IPS-18a (cell line): Measurements from ENCODE around the gene TIMM44.
"Not testable (repeated sequence)": the region's sequence is repeated elsewhere in the genome, so short reads cannot be mapped to it uniquely, and the experiment has no call there.

Source experiments
- H3K27ac ChIP-seq: one replicate; pipeline ENCODE4 v1.5.1; 2013; ENCODE audit warnings: low read length
- H3K27me3 ChIP-seq: one replicate; pipeline ENCODE4 v1.6.1; 2013; ENCODE audit warnings: mild to moderate bottlenecking, low read length; ENCODE audit not compliant: control insufficient read depth, insufficient read depth
- H3K36me3 ChIP-seq: one replicate; pipeline ENCODE4 v1.6.1; 2013; ENCODE audit warnings: low read depth, low read length; ENCODE audit not compliant: control insufficient read depth
- H3K4me1 ChIP-seq: one replicate; pipeline ENCODE4 v1.6.1; 2013; ENCODE audit warnings: low read depth, low read length; ENCODE audit not compliant: control insufficient read depth
- H3K4me3 ChIP-seq: one replicate; pipeline ENCODE4 v1.5.1; 2013; ENCODE audit warnings: low read length
- H3K9ac ChIP-seq: one replicate; pipeline ENCODE4 v1.6.1; 2013; ENCODE audit warnings: mild to moderate bottlenecking, low read length, moderate library complexity
- H3K9me3 ChIP-seq: one replicate; pipeline ENCODE4 v1.6.1; 2013; ENCODE audit warnings: low read depth, low read length; ENCODE audit not compliant: control insufficient read depth

TIMM44 gene

DNA sequence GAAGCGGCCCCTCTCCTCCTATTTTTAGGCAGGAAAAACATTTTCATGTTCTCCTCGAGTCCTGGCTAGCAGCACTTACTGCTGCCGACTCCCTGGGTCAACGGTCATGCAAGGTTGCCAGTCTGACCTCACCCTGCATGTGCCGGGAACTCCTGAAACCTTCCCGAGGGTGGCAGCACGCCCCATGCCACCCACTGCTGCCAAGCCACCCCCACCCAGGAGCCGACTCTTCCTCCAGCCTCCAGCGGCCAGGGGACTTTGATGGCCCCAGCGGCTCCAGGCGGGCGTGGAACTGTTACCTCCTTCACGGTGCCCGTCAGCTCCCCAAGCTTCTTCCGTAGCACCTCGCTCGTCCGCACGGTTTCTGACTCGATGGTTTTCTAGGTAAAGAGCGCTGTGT, 8.7 kb downstream of the TIMM44 start:
- Histone ChIP-seq H3K27me3 (no peaks in the 10 kb centered on the region), H3K9ac (no peak overlapping the region), H3K36me3 (peaks cover 69% of the 10 kb centered on the region), H3K4me3 (no peak overlapping the region), H3K4me1 (no peaks in the 10 kb centered on the region), H3K9me3 (no peaks in the 10 kb centered on the region), H3K27ac (no peak overlapping the region)

DNA sequence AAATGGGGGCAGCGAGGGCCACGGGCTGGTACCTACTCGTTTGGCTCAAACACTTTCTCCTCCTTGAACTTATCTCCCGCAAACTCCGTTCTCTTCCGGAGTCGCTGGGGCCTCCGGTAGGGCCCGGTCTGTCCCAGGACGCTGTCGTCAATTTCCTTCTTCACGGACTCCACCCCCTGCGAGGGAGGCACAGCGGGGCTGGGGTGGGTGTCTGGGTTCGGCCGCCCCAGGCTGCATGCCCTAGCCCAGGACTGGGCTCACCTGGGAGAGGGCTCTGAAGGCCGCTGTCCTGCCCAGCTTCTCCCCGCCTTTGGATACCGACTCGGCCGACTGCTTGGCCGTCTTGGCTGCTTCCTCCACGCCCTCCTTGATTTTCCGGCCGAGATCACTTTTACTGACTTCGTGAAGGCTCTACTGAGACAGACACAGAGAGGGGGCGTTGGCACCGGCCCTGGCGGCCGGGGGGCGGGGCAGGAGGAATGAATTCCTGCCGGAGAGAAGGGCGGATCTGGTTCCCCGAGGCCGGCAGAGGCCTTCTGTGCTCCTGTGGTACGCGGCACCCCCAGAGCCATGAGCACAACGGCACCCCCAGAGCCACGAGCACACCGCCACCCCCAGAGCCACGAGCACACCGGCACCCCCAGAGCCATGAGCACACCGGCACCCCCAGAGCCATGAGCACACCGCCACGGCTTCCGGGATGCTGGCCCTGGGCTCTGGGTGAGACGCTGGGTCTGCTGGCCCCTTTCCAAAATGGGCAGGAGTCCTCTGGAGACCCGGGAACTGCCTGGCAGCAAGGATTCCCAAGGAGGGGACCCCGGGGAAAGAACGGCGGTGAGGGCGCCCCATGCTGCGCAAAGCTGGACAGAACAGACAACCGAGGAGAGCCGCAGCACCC, 9.4 kb downstream of the TIMM44 start:
- no peaks in the 10 kb centered on the region for H3K4me1 ChIP-seq
- H3K27ac ChIP-seq = no peak overlapping the region
- peaks cover 66% of the 10 kb centered on the region for H3K36me3 ChIP-seq
- H3K9me3 ChIP-seq = no peaks in the 10 kb centered on the region
- H3K9ac ChIP-seq = no peak overlapping the region
- no peak overlapping the region for H3K4me3 ChIP-seq
- no peaks in the 10 kb centered on the region for H3K27me3 ChIP-seq

DNA sequence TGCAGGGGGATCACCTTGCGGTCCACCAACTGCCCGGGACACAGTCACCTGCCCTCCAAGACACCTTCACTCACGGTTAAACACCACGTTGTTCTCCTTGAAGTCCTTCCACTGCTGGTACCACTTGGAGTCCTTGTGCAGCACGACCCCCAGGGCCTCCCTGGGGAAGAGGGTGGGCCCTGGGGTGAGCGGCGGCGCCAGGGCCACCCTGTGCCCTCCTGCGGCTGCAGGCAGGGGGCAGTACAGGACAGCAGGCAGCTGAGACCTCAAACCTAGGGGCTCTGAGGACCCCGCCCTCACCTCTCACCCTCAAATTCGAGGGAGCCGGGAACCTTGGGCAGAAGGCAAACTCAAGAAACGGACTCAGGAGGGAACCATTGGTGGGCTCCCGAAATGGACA, 10.1 kb downstream of the TIMM44 start:
- no peak overlapping the region for H3K4me3 ChIP-seq
- H3K4me1 ChIP-seq = no peaks in the 10 kb centered on the region
- no peak overlapping the region for H3K27ac ChIP-seq
- H3K36me3 ChIP-seq = peaks cover 62% of the 10 kb centered on the region
- H3K27me3 ChIP-seq = no peaks in the 10 kb centered on the region
- no peak overlapping the region for H3K9ac ChIP-seq
- no peaks in the 10 kb centered on the region for H3K9me3 ChIP-seq

DNA sequence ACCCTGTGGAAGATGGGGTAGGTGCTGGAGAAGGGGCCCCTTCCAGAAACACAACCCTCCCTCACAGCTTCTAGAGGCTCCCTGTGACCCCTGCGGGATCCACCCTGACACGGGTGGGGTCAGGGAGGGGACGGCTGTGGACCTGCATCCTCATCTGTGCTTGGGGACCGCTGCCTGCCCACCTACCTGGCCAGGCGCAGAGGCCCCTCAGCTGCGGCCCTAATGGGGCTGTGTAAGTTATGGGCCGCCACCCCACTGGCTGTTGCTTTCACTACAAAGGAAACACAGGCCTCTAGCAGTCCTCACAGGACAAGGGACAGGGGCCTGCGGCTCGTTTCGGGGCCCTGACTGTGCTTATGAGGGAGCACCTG, 10.6 kb downstream of the TIMM44 start:
- peaks cover 58% of the 10 kb centered on the region for H3K36me3 ChIP-seq

DNA sequence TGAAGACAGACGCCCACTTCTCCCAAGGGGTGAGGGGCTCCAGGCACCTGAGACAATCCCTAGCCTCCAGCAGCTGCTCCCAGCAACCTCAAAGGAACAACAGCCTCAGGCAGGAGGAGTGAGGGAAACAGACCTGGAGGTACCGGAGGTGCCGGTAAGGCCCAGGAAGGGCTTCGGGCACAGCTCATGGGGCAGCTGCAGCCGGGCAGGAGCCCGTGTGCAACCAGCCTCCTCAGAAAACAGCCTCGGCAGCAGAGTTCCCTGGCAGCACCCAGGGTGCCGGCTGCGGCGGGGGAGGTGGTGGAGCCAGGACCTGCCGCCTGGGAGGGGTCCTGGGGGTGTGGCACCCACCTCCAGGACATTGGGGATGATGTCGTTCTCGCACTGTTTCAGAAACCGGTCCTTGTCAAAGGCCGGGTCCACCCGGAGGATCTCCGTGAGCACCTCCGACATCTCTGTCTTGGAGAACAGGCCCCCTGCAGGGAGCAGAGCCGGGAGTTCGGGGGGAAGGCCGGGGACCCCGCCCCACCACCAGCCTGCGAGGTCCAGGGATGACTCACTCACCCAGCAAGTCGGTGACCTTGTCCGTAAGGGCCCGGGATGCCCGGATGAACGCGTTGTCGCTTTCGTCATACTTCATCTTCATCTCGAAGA, 11.1 kb downstream of the TIMM44 start:
- H3K36me3 ChIP-seq = peaks cover 54% of the 10 kb centered on the region
- H3K4me1 ChIP-seq = no peaks in the 10 kb centered on the region
- H3K27ac ChIP-seq = no peak overlapping the region

More for the DNA sequence above, 10.6 kb downstream of the TIMM44 start:
- Histone ChIP-seq H3K9me3 (no peaks in the 10 kb centered on the region), H3K9ac (no peak overlapping the region), H3K27me3 (no peaks in the 10 kb centered on the region), H3K4me3 (no peak overlapping the region), H3K27ac (no peak overlapping the region), H3K4me1 (no peaks in the 10 kb centered on the region)

DNA sequence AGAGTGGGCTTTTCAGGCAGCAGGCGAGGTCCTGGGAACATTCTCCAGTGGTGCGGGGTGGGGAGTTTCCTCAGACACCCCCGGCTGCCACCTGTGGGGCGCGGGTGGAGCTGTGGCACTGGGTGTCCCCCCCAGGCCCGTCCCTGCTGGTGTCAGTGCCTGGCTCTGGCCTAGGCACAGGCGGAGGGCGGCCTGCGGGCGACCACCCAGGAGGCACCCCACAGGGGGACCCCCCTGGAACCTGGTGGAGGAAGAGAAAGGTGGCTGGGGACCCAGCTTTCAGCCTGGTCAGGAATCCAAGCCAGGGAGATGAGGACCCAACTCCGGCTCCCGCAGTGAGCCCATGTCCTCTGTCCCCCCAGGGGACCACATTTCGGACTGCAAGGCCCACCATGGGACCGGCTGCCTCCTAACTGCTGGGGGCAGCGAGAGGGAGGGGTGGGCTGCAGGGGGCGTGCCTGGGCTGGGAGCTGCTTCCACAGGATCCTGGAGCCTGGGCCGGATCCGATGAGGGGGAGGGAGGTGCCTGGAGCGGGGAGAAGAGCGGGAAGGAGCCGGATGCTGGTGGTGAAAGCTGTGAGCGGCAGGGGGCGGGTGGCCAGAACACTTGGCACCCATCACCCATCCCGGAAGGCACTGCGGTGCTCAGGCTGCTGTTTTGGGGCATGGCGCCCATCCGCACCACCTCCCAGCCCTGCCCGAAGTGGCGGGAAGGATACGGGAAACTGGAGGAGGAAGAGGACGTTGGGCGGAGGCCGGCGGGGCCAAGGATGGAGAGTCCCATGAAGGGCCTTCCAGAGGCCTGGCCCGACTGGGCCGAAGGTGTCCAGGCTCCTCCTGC, 12.0 kb downstream of the TIMM44 start:
- Histone ChIP-seq H3K4me3 (no peak overlapping the region), H3K9ac (no peak overlapping the region), H3K27me3 (no peaks in the 10 kb centered on the region), H3K27ac (no peak overlapping the region), H3K4me1 (peaks cover under 1% of the 10 kb centered on the region), H3K9me3 (no peaks in the 10 kb centered on the region), H3K36me3 (peaks cover 49% of the 10 kb centered on the region)

More for the DNA sequence above, 11.1 kb downstream of the TIMM44 start:
- H3K27me3 ChIP-seq = no peaks in the 10 kb centered on the region
- no peak overlapping the region for H3K4me3 ChIP-seq
- H3K9me3 ChIP-seq = no peaks in the 10 kb centered on the region
- H3K9ac ChIP-seq = no peak overlapping the region

DNA sequence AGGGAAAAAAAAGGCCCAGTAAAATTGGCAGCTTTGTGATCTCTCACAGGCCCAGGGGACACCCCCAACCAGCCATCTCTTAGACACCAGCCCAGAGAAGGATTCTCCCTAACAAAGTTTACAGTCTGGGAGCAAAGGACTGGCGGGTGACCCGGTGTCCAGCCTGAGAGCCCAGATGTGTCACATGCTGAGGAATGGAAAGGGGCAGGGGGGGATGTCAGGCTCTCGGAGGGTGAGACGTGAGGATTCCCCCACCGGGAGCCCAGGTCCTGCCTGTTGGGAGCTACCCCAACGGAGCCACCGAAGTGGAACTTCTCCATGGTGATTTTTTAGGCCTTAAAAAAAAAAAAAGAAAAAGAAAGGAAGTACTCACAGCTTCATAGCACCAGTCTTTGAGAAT, 12.7 kb downstream of the TIMM44 start:
- Histone ChIP-seq H3K9me3 (no peaks in the 10 kb centered on the region), H3K27ac (no peak overlapping the region), H3K36me3 (peaks cover 49% of the 10 kb centered on the region)

DNA sequence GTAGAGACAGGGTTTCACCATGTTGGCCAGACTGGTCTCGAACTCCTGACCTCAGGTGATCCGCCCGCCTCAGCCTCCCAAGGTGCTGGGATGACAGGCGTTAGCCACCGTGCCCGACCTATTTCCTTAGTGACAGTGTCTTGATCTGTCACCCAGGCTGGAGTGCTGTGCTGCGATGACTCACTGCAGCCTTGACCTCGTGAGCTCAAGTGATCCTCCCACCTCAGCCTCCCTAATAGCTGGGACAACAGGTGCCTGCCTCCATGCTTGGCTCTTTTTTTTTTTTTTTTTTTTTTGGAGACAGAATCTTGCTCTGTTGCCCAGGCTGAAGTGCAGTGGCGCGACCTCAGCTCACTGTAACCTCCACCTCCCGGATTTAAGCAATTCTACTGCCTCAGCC, 13.4 kb downstream of the TIMM44 start:
- peaks cover 41% of the 10 kb centered on the region for H3K36me3 ChIP-seq
- not testable (repeated sequence) for H3K4me1 ChIP-seq, H3K27me3 ChIP-seq, H3K27ac ChIP-seq, H3K4me3 ChIP-seq, H3K9me3 ChIP-seq, H3K9ac ChIP-seq

More for the DNA sequence above, 12.7 kb downstream of the TIMM44 start:
- no peaks in the 10 kb centered on the region for H3K27me3 ChIP-seq
- no peak overlapping the region for H3K4me3 ChIP-seq
- no peak overlapping the region for H3K9ac ChIP-seq
- peaks cover 4% of the 10 kb centered on the region for H3K4me1 ChIP-seq

DNA sequence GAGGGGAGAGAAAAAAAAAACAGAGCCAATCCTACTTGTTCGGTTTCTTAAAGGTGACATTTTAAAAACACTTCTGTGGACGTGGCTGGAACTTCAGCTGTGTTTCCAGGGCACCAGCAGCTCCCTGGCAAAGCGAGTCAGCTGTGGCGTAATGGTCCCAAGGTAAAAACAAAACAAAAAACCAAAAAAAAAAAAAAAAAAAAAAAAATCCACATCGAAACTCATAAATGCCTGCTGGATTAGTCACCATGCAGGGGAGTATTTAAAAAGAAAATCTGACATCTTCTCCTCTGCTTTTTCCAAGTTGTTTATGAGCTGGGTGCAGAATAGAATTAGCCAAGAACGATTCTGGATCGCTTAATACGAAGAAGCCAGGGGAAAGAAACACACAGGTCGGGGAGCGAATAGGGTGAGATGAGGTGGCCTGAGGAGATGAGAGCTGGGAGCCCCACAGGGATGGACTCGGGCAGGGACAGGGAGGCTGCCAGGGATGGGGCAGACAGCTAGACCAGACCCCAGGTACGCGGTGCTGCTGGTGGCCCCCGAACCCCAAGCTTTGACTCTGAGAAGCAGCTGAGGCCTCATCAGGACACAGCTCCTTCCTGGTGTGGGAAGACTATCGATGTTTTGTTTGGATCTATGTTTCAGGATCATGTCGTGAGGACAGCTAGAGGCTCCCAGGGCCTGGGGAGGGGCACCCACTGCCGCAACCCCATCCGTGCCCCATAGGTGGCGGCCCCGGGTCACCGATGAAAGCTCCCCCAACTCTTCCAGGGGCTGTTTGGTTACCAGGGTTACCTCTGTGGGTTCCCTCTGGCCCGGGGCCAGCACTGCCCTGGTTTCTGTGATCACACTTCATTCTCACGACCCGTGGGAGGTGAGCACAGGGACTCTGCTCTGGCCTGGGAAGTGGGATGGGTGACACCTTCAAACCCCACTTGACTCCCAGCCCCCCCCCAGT, 14.4 kb downstream of the TIMM44 start:
- no peak overlapping the region for H3K9ac ChIP-seq
- peaks cover 4% of the 10 kb centered on the region for H3K4me1 ChIP-seq

DNA sequence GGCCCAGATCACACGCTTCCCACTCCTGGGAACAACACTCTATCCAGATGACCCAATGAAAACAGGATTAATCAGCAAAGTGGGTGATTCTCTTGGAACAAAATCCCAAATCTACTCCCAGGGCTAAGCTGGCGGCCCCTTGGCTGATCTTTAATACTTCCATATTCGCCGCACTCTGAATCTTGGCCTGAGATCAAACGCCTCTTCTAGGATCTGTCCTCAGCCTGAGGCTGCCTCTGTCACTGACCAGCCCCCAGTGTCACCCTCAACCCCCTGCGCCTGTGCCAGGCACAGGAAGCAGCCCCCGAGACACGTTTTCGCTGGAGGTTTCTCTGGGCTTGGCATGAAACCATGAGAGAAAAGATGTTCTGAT, 15.1 kb downstream of the TIMM44 start:
- Histone ChIP-seq H3K9ac (no peak overlapping the region), H3K9me3 (no peaks in the 10 kb centered on the region), H3K4me1 (peaks cover 4% of the 10 kb centered on the region), H3K4me3 (no peak overlapping the region), H3K36me3 (peaks cover 31% of the 10 kb centered on the region), H3K27me3 (no peaks in the 10 kb centered on the region), H3K27ac (no peak overlapping the region)

More for the DNA sequence above, 14.4 kb downstream of the TIMM44 start:
- Histone ChIP-seq H3K9me3 (no peaks in the 10 kb centered on the region), H3K36me3 (peaks cover 36% of the 10 kb centered on the region), H3K4me3 (no peak overlapping the region), H3K27me3 (no peaks in the 10 kb centered on the region), H3K27ac (no peak overlapping the region)
